Measurements from ENCODE around the gene SLC35E3.

GRCh38 chr12:68785358-68785757 is 39.4 kb downstream of the SLC35E3 start:
- TF ChIP-seq CTCF (conservative IDR thresholded peaks at IDR 0.05) (no peak), ZFX (IDR thresholded peaks at IDR 0.05) (no peak)
